ENCODE measurements around the gene RHOB.

Gene RHOB

DNA sequence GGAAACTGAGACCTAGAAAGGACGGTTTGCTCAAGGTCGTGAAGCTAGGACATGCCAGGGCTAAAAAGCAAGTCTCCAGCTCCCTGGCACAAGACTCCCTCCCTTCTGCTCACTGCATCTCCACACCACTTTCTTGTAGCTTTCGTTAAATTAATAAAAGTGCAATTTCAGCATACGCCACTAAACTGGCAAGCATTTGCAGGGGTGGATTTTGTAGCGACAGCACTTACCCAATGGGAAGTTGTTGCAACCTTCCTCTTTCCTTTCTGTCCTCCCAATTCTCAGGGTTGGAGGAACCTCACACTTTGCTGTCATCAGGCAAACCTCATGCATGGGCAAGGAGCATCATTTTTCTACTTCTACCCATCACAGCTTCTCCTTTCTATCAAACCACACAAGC lies 7.4 kb upstream of the RHOB start:
- peak; percentile 95 for DNase-seq

GRCh38 chr2:20440001-20440560 lies 6.8 kb upstream of the RHOB start:
- no peak for DNase-seq

GRCh38 chr2:20443276-20443920 lies 3.5 kb upstream of the RHOB start:
- peak; percentile 10 to 31 for DNase-seq

GRCh38 chr2:20444101-20444992 lies 2.5 kb upstream of the RHOB start:
- DNase-seq, result no peak

GRCh38 chr2:20444993-20445910 lies 1.6 kb upstream of the RHOB start:
- no peak for DNase-seq

DNA sequence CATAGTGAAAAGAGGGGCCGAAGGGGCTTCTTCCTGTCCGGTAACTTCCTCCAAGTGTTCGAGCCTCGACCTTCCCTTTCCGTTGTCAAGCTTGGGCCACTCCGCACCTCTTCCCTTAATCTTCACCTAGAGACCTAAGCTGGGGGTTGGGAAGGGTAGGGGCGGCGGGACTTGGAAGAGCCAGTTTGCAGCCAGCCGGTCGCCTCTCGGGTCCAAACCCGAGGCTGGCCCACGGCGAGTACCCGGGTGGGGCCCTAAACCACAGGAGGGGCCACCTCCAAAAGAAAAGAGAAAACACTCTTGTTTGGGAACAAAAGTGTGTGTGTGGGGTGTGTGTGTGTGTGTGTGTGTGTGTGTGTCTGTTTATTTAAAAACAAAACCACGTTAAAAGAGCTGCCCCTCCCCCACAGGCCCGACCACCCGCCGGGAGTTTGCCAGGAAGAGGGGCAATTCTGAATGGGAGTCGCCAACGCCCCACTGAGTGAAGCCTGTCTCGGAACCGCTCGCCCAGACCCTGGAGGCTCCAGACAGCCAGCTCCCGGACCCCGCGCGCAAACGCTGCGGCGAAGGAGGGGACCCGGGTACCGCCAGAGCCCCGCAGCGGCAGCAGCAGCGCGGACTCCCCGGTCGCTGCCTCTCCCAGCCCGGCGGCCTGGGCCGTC lies 488 bp upstream of the RHOB start:
- no peak for DNase-seq

GRCh38 chr2:20447437-20448245 lies 767 bp downstream of the RHOB start:
- DNase-seq, result no peak

- no peak for DNase-seq
Measured at GRCh38 chr2:20448246-20448976, 1.5 kb downstream of the RHOB start.

DNA sequence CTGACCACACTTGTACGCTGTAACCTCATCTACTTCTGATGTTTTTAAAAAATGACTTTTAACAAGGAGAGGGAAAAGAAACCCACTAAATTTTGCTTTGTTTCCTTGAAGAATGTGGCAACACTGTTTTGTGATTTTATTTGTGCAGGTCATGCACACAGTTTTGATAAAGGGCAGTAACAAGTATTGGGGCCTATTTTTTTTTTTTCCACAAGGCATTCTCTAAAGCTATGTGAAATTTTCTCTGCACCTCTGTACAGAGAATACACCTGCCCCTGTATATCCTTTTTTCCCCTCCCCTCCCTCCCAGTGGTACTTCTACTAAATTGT lies 2.1 kb downstream of the RHOB start:
- DNase-seq, result no peak

DNA sequence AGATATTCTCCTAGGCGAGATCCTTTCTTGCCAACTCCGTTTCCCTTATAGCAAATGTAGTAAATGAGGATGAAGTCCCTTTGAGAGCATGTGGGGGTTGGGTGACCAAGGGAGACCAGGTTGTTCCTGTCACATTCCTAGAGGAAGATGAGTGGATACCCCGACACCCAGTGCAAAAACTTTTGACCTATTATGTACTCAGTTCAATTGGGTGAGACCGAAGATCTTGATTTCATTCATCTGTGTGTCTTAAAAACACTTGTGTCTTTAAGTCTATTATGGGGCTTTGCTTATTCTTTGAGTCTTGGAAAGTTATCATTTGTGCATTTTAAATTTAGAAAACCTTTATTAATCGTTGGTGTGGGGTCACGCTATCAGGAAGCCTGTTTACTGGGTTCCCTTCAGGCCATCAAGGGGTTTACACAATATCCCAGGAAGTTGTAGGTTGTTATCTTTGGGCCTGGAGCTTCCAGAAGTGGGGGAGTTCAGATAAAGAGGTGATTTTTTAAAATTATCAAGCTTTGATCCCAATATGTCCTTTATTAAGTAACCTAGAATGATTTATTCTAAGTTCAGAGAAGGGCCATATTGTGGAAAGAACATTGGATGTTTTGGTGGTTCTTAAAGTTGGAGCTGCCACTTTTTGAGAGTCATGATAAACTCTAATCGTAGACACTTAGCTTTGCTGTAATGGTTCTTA lies 2.8 kb downstream of the RHOB start:
- DNase-seq, result no peak

DNA sequence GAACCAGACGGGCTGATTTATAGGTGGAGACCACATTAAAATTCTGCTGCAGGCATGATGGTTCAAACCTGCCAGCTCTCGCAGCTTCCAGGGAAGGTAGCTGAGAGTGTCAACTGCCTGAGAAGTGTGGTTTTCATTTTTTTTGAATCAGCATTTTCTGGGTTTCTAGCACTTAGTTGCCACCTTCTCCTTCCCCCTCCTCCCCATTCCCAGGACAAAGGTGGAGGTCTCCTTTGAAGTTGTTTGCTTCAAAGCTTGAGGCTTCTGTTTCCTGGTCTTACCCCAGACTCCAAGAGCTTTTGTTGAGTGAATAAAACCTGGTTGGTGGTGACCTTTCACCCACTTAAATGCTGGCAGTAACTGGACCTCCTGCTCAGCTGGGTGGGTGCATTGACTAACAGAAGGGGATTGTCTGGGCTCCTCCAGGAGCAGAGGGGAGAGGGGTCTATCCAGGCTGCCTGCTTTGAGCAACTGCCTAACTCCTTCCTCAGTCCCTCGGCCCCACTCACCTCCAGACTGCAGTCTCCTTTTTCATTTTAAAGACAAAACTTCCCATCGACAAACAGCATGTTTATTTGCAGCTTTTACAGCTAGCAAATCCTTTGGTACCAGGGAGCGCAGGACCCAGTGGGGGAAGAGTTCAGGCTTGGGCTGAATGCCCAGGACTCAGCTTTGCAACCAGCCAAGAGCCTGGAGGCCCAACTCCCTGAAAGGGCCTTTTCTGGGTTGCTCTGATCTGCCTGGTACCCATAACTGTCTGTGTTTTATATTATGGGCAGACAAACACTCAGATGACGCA lies 3.5 kb downstream of the RHOB start:
- DNase-seq, result no peak

DNA sequence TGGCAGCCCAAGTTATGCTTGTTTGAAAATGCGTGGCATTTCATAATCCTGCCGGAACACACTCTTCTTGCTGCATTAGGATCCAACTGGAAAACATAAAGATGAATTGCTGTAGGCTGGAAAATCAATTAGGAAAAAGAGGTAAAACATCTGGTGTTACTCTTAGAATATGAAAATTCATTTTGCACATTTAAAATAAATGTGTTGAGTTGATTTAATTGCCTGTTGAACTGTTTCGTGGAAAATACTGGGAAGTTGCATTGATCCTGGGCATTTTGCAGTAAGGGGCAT lies 4.1 kb downstream of the RHOB start:
- no peak for DNase-seq

DNA sequence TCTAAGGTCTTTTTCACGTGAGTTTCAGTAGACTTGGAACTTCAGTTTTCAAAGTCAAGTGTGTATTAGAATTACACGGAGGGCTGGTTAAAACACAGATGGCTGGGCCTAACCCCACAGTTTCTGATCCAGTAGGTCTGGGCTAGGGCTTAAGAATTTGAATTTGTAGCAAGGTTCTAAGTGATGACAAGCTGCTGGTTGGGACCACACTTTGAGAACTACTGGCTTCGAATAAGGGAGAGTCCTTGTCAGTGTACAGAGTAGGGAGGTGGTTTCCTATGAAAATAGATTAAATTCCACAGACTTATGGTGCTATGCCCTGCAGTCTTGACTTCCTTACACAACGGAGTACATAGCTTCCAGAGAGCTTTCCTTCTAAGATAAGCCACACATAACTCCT lies 4.5 kb downstream of the RHOB start:
- DNase-seq, result no peak

- DNase-seq, result no peak
Measured at GRCh38 chr2:20451761-20452499, 5.1 kb downstream of the RHOB start.

DNA sequence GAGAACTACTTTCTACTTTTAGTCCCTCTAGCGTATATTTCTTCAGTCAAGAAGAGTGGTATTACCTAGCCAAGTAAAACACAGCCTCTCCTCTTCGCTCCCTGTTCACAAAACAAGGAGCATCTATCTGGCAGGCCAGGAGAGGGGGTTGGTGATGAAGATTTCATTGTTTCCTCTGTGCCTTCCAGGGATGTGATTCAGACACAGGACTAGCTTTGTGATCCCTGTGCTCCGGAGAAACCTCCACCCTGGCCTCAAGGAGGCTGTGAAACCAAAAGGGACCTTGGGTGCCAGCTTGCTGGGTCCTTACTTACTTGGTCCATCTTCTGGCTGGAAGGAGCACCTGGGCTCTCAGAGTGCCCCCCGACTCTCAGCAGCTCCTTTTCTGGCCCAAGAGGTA lies 5.7 kb downstream of the RHOB start:
- DNase-seq, result no peak

GRCh38 chr2:20453087-20453486 lies 6.2 kb downstream of the RHOB start:
- DNase-seq, result no peak

GRCh38 chr2:20454036-20454981 lies 7.4 kb downstream of the RHOB start:
- no peak for DNase-seq

- no peak for DNase-seq
Measured at GRCh38 chr2:20455076-20455587, 8.3 kb downstream of the RHOB start.

Data from AML-193 (cell line).